ENCODE results near the gene CERS3. TPM values are rescaled to one million over a fixed set of nuclear protein-coding genes. Genes with fewer than 3 reads are reported as not detected.
A peak's percentile ranks its signal among the peaks of the same experiment; 100 is the strongest.

Gene CERS3
- total and polyA plus RNA-seq, 9 donors: 0.02 to 0.48 (median 0.15) TPM; not detected in 4

DNA sequence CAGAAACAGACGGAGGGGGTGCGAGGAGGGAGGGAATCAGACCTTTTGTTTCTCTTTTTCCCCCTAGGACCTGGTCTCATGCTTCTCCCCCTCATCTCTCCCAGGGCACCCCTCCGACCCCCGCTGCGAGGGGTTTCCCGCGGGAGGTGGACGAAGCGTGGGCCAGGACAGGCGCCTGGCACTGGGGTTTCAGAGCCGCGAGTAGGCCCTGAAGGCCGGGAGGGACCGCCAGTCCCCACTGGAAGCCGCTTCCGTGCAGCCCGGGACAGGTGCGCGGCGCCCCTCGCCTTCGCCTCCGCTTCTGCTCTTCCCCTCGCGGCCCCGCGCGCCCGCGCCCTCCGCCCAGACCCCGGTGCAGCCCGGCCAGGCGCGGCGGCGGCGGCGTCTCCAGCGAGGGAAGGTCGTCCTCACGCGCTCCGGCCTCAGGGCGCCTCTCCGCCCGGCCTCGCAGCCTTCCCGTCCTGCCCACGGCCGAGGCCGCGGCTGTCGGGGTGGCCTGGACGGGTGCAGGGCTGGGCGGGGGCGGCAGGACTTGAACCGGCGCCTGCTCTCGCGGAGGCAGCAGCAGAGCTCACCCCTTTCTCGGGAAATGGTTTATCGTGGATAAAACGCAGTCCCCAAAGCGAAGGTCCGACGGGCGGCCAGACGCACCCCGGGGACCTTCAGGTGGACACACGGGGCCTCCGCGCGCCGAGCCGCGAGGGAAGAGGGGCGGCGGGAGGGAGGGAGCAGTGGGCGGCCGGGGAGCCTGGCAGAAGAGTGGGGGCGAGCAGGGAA is 155.4 kb downstream of the CERS3 start:
- WGBS, 3 donors: 1 to 2% (median 1%) methylated on average over 48 to 81 of the region's 82 CpGs
- TF ChIP-seq, protein P1, sequence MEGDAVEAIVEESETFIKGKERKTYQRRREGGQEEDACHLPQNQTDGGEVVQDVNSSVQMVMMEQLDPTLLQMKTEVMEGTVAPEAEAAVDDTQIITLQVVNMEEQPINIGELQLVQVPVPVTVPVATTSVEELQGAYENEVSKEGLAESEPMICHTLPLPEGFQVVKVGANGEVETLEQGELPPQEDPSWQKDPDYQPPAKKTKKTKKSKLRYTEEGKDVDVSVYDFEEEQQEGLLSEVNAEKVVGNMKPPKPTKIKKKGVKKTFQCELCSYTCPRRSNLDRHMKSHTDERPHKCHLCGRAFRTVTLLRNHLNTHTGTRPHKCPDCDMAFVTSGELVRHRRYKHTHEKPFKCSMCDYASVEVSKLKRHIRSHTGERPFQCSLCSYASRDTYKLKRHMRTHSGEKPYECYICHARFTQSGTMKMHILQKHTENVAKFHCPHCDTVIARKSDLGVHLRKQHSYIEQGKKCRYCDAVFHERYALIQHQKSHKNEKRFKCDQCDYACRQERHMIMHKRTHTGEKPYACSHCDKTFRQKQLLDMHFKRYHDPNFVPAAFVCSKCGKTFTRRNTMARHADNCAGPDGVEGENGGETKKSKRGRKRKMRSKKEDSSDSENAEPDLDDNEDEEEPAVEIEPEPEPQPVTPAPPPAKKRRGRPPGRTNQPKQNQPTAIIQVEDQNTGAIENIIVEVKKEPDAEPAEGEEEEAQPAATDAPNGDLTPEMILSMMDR (IDR thresholded peaks at IDR 0.05): no peak
- no peak for TF ChIP-seq POLR2A (IDR thresholded peaks at IDR 0.05)
- no peak for TF ChIP-seq EP300 (IDR thresholded peaks at IDR 0.05)
- Histone ChIP-seq H3K36me3 (no peaks in the 10 kb centered on the region), H3K4me3 (peak overlapping the region; percentile 52), H3K4me1 (ENCODE audit: insufficient read depth) (no peaks in the 10 kb centered on the region), H3K27me3 (no peaks in the 10 kb centered on the region), H3K9me3 (peaks cover 0 to 5% of the 10 kb centered on the region in 2 donors), H3K27ac (no peak overlapping the region)
- peak in 2 of 5 donors; percentile 19 to 21 for DNase-seq
- intact Hi-C loops (cut with DNase I): no loop called here

DNA sequence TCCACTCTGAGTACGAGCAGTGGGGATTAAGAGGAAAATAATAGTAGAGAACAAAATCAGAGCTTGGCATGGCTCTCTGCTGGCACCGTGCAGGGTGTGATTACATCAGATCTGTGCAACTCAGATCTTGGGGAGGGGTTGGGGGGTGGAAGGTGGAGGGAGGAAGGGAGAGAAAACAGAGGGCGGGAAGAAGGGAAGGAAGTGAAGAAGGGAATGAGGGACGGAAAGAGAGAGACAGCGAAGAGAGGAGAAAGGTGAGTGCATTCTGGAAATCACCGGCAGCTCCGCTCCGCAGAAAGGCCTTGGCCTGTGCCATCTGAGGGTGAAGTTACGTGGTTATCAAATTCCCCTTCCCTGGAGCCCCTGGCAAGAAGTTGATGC is 156.0 kb downstream of the CERS3 start:
- WGBS, 3 donors: 23 to 29% (median 23%) methylated on average over 9 of the region's 9 CpGs

DNA sequence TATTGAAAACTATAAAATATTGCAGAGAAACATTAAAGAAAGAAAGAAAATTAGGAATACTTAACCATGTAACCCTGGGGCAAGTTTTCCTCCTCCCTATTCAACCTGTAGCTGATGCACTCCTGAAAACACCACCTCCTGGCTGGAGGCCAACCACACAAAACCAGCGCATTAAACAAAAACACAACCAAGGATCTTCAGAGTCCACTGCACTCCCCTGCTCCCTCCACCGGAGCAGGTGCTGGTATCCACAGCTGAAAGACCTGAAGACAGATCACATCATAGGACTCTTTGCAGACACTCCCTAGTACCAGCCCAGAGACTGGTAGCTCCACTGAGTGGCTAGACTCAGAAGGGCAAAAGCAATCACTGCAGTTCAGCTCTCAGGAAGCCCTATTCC is 173.4 kb downstream of the CERS3 start:
- no peak for TF ChIP-seq POLR2A (IDR thresholded peaks at IDR 0.05)
- no peak overlapping the region for H3K27ac ChIP-seq
- no peaks in the 10 kb centered on the region for H3K36me3 ChIP-seq
- no peaks in the 10 kb centered on the region for H3K4me1 ChIP-seq (ENCODE audit: insufficient read depth)
- DNase-seq: no peak
- no peaks in the 10 kb centered on the region for H3K9me3 ChIP-seq
- intact Hi-C loops (cut with DNase I): no loop called here
- H3K4me3 ChIP-seq: no peak overlapping the region
- 67 to 71% (median 68%) methylated on average over 2 of the region's 2 CpGs for WGBS, 3 donors
- no peaks in the 10 kb centered on the region for H3K27me3 ChIP-seq

More for the DNA sequence above, 156.0 kb downstream of the CERS3 start:
- intact Hi-C loops (cut with DNase I): no loop called here
- TF ChIP-seq, protein P1 (IDR thresholded peaks at IDR 0.05): no peak
- TF ChIP-seq POLR2A (IDR thresholded peaks at IDR 0.05): no peak
- no peak for TF ChIP-seq EP300 (IDR thresholded peaks at IDR 0.05)
- peak in 2 of 5 donors; percentile 16 to 46 for DNase-seq
- peaks cover 0 to 5% of the 10 kb centered on the region in 2 donors for H3K9me3 ChIP-seq
- H3K27ac ChIP-seq: no peak overlapping the region
- H3K4me1 ChIP-seq (ENCODE audit: insufficient read depth): no peaks in the 10 kb centered on the region
- no peaks in the 10 kb centered on the region for H3K27me3 ChIP-seq
- H3K36me3 ChIP-seq: no peaks in the 10 kb centered on the region
- peak overlapping the region; percentile 52 for H3K4me3 ChIP-seq

DNA sequence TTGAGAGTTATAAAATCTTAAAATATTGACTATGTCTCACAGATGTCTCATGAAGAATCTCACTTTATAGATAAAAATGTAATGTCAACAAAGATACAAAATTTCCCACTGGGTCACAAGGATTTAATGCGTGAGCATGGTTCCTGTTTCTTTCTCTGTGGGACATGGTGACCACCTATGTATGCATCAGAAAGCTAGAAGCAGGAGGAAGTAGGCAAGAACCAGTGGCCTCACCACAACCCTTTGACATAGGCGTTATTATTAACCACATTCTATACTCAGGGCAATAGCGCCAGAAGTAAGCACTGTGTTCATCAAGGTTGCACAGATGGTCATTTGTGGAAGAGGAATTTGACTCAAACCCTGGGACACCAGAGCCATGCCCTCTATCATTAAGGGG is 175.3 kb downstream of the CERS3 start:
- no peaks in the 10 kb centered on the region for H3K4me1 ChIP-seq (ENCODE audit: insufficient read depth)
- H3K4me3 ChIP-seq: no peak overlapping the region
- TF ChIP-seq, protein P1 (IDR thresholded peaks at IDR 0.05): no peak
- TF ChIP-seq EP300 (IDR thresholded peaks at IDR 0.05): no peak
- TF ChIP-seq POLR2A (IDR thresholded peaks at IDR 0.05): no peak
- intact Hi-C loops (cut with DNase I): loop anchor here in 1 of 4 donors (5.0 kb wide), 1 partner anchor 219 kb away; no protein-coding TSS in a partner anchor
- no peaks in the 10 kb centered on the region for H3K27me3 ChIP-seq
- WGBS, 3 donors: 85 to 94% (median 89%) methylated on average over 3 of the region's 3 CpGs
- H3K27ac ChIP-seq: no peak overlapping the region
- no peaks in the 10 kb centered on the region for H3K9me3 ChIP-seq
- no peaks in the 10 kb centered on the region for H3K36me3 ChIP-seq
- no peak for DNase-seq
